ENCODE measurements around the gene UBP1.
"Not testable (repeated sequence)": the region's sequence is repeated elsewhere in the genome, so short reads cannot be mapped to it uniquely, and the experiment has no call there.

UBP1 gene

GRCh38 chr3:33440328-33441224 lies at the start of gene UBP1:
TSS of gene UBP1 (minus strand) at chr3:33440405. CDS start at chr3:33439848, 557 bp downstream.
- peaks cover 34% of the 10 kb centered on the region for H3K4me1 Mint-ChIP-seq (ENCODE audit: low read depth)
- no peaks in the 10 kb centered on the region for H3K27me3 Mint-ChIP-seq
- peak within 1 kb of the TSS; percentile 100 for H3K27ac Mint-ChIP-seq
- H3K9me3 Mint-ChIP-seq, result no peaks in the 10 kb centered on the region
- intact Hi-C loops (cut with micrococcal nuclease), result no loop called here
- H3K36me3 Mint-ChIP-seq (ENCODE audit: low read depth), result peaks cover 17% of the 10 kb centered on the region
- H3K4me3 Mint-ChIP-seq, result peak within 1 kb of the TSS; percentile 100

- no peaks in the 10 kb centered on the region for H3K9me3 Mint-ChIP-seq
- no peaks in the 10 kb centered on the region for H3K4me1 Mint-ChIP-seq (ENCODE audit: low read depth)
Observed at GRCh38 chr3:33488683-33489082, 48.5 kb upstream of the UBP1 start.

DNA sequence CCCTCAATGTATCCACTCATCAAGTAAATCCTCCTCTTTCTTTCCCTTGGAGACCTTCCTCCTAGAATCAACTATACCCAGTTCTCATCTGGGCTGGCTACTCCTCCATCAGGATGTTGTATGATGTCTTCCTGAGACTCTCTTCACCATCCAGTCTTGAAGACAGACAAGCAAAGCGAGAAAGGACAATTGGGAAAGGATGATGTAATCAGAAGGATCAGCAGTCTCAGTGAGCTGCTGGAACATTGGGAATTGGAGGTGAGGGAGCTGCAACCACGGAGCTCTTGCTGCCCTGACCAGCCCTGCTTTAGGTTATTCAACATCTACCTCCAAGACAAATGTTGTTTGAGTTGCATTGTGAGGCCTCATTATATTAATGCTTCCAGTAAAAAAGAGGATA lies 48.0 kb upstream of the UBP1 start:
- H3K9me3 Mint-ChIP-seq, result no peaks in the 10 kb centered on the region
- H3K4me1 Mint-ChIP-seq (ENCODE audit: low read depth), result no peaks in the 10 kb centered on the region
- no peak overlapping the region for H3K27ac Mint-ChIP-seq
- H3K4me3 Mint-ChIP-seq, result no peak overlapping the region
- intact Hi-C loops (cut with micrococcal nuclease), result no loop called here
- H3K36me3 Mint-ChIP-seq (ENCODE audit: low read depth), result peaks cover 7% of the 10 kb centered on the region
- no peaks in the 10 kb centered on the region for H3K27me3 Mint-ChIP-seq

More at GRCh38 chr3:33488683-33489082, 48.5 kb upstream of the UBP1 start:
- no peak overlapping the region for H3K4me3 Mint-ChIP-seq
- H3K36me3 Mint-ChIP-seq (ENCODE audit: low read depth), result peaks cover 7% of the 10 kb centered on the region
- H3K27ac Mint-ChIP-seq, result no peak overlapping the region
- intact Hi-C loops (cut with micrococcal nuclease), result no loop called here
- no peaks in the 10 kb centered on the region for H3K27me3 Mint-ChIP-seq

DNA sequence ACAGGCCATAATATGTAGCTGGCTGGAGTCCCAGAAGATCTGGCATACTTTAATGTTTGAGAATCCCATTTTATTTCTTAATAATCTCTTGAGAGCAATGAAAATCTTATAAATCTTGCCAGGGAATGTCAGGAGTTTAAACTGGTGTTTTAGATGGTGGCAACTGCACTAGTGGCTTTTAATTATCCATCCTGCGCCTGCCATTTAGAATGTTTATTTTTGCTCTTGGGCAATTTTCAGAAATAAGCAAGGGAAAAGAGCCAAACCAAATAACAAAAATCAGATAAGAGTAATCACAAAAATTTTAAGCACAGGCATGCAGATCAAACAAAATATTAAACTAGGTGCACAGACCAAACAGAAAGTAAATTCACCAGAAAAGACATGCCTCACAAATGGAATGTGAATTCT lies 41.9 kb upstream of the UBP1 start:
- intact Hi-C loops (cut with micrococcal nuclease), result no loop called here
- Mint-ChIP-seq H3K27me3 (no peaks in the 10 kb centered on the region), H3K27ac (no peak overlapping the region), H3K36me3 (ENCODE audit: low read depth) (peaks cover 7% of the 10 kb centered on the region), H3K4me1 (ENCODE audit: low read depth) (no peaks in the 10 kb centered on the region), H3K4me3 (no peak overlapping the region), H3K9me3 (peaks cover 9% of the 10 kb centered on the region)

GRCh38 chr3:33474896-33475295 lies 34.7 kb upstream of the UBP1 start:
- Mint-ChIP-seq H3K4me3 (no peak overlapping the region), H3K4me1 (ENCODE audit: low read depth) (no peaks in the 10 kb centered on the region), H3K36me3 (ENCODE audit: low read depth) (no peaks in the 10 kb centered on the region), H3K27me3 (no peaks in the 10 kb centered on the region), H3K27ac (no peak overlapping the region), H3K9me3 (peaks cover under 1% of the 10 kb centered on the region)
- intact Hi-C loops (cut with micrococcal nuclease), result no loop called here

- Mint-ChIP-seq H3K27ac (no peak overlapping the region), H3K36me3 (ENCODE audit: low read depth) (no peaks in the 10 kb centered on the region), H3K9me3 (no peaks in the 10 kb centered on the region), H3K4me3 (no peak overlapping the region), H3K4me1 (ENCODE audit: low read depth) (no peaks in the 10 kb centered on the region), H3K27me3 (no peaks in the 10 kb centered on the region)
- intact Hi-C loops (cut with micrococcal nuclease), result no loop called here
Observed at GRCh38 chr3:33473813-33474212, 33.6 kb upstream of the UBP1 start.

DNA sequence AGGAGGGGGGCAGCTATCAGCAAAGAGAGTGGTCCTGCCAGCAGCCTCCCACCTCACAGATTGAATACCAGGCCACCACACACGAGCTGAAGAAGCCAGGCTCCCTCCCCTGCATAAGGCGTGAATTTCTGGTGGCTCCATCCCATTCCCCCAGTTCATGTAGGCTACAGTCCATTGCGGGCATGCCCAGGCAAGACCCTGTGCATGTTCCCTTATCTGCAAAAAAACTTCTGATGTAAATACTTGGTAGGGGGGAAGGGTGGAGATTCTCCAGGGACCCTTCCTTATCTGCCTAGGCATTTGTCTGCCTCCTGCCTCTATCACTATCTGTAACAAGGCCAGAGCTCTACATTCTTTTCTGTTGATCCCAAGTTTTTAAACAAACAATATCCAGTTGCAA lies 27.6 kb upstream of the UBP1 start:
- intact Hi-C loops (cut with micrococcal nuclease), result no loop called here
- Mint-ChIP-seq H3K27ac (no peak overlapping the region), H3K36me3 (ENCODE audit: low read depth) (peaks cover 15% of the 10 kb centered on the region), H3K4me1 (ENCODE audit: low read depth) (no peaks in the 10 kb centered on the region), H3K4me3 (no peak overlapping the region), H3K9me3 (peaks cover 18% of the 10 kb centered on the region), H3K27me3 (no peaks in the 10 kb centered on the region)

GRCh38 chr3:33461097-33461496 lies 20.9 kb upstream of the UBP1 start:
- no peaks in the 10 kb centered on the region for H3K36me3 Mint-ChIP-seq (ENCODE audit: low read depth)
- intact Hi-C loops (cut with micrococcal nuclease), result no loop called here
- no peak overlapping the region for H3K4me3 Mint-ChIP-seq
- H3K27me3 Mint-ChIP-seq, result no peaks in the 10 kb centered on the region
- H3K27ac Mint-ChIP-seq, result no peak overlapping the region
- H3K4me1 Mint-ChIP-seq (ENCODE audit: low read depth), result no peaks in the 10 kb centered on the region
- peaks cover 21% of the 10 kb centered on the region for H3K9me3 Mint-ChIP-seq

GRCh38 chr3:33459577-33459976 lies 19.4 kb upstream of the UBP1 start:
- H3K36me3 Mint-ChIP-seq (ENCODE audit: low read depth); H3K27me3 Mint-ChIP-seq; intact Hi-C loops (cut with micrococcal nuclease); H3K4me3 Mint-ChIP-seq; H3K27ac Mint-ChIP-seq; H3K4me1 Mint-ChIP-seq (ENCODE audit: low read depth): not testable (repeated sequence)
- peaks cover 21% of the 10 kb centered on the region for H3K9me3 Mint-ChIP-seq

DNA sequence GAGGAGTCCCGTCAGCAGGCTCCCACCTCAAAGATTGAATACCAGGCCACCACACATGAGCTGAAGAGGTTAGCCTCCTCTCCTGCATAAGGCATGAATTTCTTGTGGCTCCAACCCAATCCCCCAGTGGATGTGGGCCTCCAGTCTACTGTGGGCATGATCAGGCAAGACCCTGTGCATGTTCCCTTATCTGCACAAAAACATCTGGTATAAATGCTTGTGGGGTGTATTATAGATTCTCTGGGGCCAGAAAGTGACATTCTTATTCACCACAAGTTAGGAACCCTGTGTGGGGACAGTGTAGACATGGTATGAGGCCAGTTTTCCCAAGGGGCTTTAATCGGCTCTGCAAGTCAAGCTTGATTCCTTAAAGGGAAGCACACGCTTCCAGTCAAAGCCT lies 18.2 kb upstream of the UBP1 start:
- Mint-ChIP-seq H3K9me3 (peaks cover 21% of the 10 kb centered on the region), H3K27me3 (no peaks in the 10 kb centered on the region), H3K4me3 (no peak overlapping the region), H3K36me3 (ENCODE audit: low read depth) (no peaks in the 10 kb centered on the region), H3K27ac (no peak overlapping the region), H3K4me1 (ENCODE audit: low read depth) (peaks cover 9% of the 10 kb centered on the region)
- intact Hi-C loops (cut with micrococcal nuclease), result no loop called here

- intact Hi-C loops (cut with micrococcal nuclease), result no loop called here
- H3K4me1 Mint-ChIP-seq (ENCODE audit: low read depth), result peaks cover 9% of the 10 kb centered on the region
- no peaks in the 10 kb centered on the region for H3K27me3 Mint-ChIP-seq
- no peak overlapping the region for H3K27ac Mint-ChIP-seq
- no peaks in the 10 kb centered on the region for H3K36me3 Mint-ChIP-seq (ENCODE audit: low read depth)
- H3K4me3 Mint-ChIP-seq, result no peak overlapping the region
- H3K9me3 Mint-ChIP-seq, result peaks cover 21% of the 10 kb centered on the region
Observed at GRCh38 chr3:33456756-33457155, 16.6 kb upstream of the UBP1 start.

- peaks cover 14% of the 10 kb centered on the region for H3K4me1 Mint-ChIP-seq (ENCODE audit: low read depth)
- intact Hi-C loops (cut with micrococcal nuclease), result no loop called here
- H3K4me3 Mint-ChIP-seq, result no peak overlapping the region
- no peaks in the 10 kb centered on the region for H3K27me3 Mint-ChIP-seq
- no peaks in the 10 kb centered on the region for H3K36me3 Mint-ChIP-seq (ENCODE audit: low read depth)
- H3K27ac Mint-ChIP-seq, result no peak overlapping the region
- H3K9me3 Mint-ChIP-seq, result peaks cover 11% of the 10 kb centered on the region
Observed at GRCh38 chr3:33453331-33453761, 13.1 kb upstream of the UBP1 start.

DNA sequence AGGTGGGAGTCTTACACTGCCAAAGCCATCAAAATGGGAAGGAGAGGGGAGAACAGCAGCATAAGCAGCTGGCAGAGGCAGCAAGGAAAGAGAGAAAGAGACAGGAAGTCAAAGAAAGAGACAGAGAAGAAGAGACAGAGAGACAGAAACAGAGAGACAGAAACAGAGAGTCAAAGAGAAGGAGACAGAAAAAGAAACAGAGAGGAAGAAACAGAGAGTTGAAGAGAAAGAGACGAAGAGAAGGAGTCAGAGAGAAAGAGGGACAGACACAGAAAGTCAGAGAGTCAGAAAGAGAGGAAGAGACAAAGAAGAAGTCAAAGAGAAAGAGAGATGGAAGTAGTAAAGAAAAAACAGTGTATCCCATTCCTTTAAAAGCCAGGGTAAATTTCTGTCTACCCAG lies 11.8 kb upstream of the UBP1 start:
- intact Hi-C loops (cut with micrococcal nuclease); H3K36me3 Mint-ChIP-seq (ENCODE audit: low read depth); H3K27me3 Mint-ChIP-seq; H3K9me3 Mint-ChIP-seq; H3K27ac Mint-ChIP-seq; H3K4me3 Mint-ChIP-seq: not testable (repeated sequence)
- H3K4me1 Mint-ChIP-seq (ENCODE audit: low read depth), result peaks cover 14% of the 10 kb centered on the region

- Mint-ChIP-seq H3K36me3 (ENCODE audit: low read depth) (no peaks in the 10 kb centered on the region), H3K27me3 (no peaks in the 10 kb centered on the region), H3K9me3 (no peaks in the 10 kb centered on the region), H3K4me3 (no peak overlapping the region), H3K27ac (no peak overlapping the region), H3K4me1 (ENCODE audit: low read depth) (peaks cover 11% of the 10 kb centered on the region)
- intact Hi-C loops (cut with micrococcal nuclease), result no loop called here
Observed at GRCh38 chr3:33447958-33448357, 7.8 kb upstream of the UBP1 start.

GRCh38 chr3:33447256-33447625 lies 7.0 kb upstream of the UBP1 start:
- peaks cover 13% of the 10 kb centered on the region for H3K4me1 Mint-ChIP-seq (ENCODE audit: low read depth)
- H3K4me3 Mint-ChIP-seq; H3K27me3 Mint-ChIP-seq; H3K9me3 Mint-ChIP-seq; H3K27ac Mint-ChIP-seq; intact Hi-C loops (cut with micrococcal nuclease); H3K36me3 Mint-ChIP-seq (ENCODE audit: low read depth): not testable (repeated sequence)

Data from dendritic cell treated with granulocyte-macrophage colony-stimulating factor and Interleukin-4, amounts not matched to agents 40 ng/mL and 50 ng/mL, for 4 days (primary cell).